ENCODE results near the gene GPC1. TPM values are rescaled to one million over a fixed set of nuclear protein-coding genes. Genes with fewer than 3 reads are reported as not detected.

GPC1 gene
- total and polyA plus RNA-seq, 2 experiments from 2014 or later: 57.8 to 80.9 TPM

DNA sequence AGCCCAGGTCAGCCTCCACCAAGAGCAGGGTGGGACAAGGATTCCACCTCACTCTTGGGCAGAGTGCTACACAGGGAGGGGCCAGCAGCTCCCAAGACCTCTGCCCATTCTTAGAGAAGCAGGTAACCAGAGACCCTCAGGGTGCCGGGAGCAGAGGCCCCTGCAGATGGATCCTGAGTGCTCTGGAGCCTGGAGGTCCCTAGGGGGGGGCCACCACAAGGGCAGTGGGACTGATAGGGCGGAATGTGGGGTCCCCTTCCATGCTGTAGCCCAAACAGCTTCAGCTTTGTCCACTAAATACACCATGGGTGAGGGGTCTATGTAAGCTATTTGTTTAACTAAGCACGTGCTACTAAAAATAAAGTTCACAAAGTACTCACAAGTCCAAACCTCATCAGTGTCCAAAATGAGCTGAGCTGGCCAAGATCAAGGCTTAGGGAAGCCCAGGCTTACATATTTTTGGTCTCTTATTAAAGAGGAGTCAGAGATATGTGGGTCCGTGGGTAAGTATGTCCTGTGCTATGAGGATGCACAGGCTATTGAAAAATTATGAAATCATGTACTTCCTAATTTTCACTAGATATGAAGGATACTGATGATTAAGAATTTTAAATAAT lies 21.5 kb upstream of the GPC1 start:
- Histone ChIP-seq H3K27me3 (no peaks in the 10 kb centered on the region), H3K9me3 (ENCODE audit: low read depth) (no peaks in the 10 kb centered on the region), H3K4me1 (ENCODE audit: low read depth) (no peaks in the 10 kb centered on the region), H3K27ac (no peak overlapping the region), H3K36me3 (no peaks in the 10 kb centered on the region), H3K4me3 (no peak overlapping the region)
- TF ChIP-seq CTCF (IDR thresholded peaks at IDR 0.05; ENCODE audit: low read depth, low read length): no peak
- no peak for DNase-seq (ENCODE audit: low read depth in 1 of 2, low spot score in 1 of 2)

GRCh38 chr2:240416821-240417220 lies 18.6 kb upstream of the GPC1 start:
- TF ChIP-seq CTCF (IDR thresholded peaks at IDR 0.05; ENCODE audit: low read depth, low read length): no peak
- H3K27ac ChIP-seq: no peak overlapping the region
- no peaks in the 10 kb centered on the region for H3K9me3 ChIP-seq (ENCODE audit: low read depth)
- H3K4me1 ChIP-seq (ENCODE audit: low read depth): no peaks in the 10 kb centered on the region
- H3K27me3 ChIP-seq: no peaks in the 10 kb centered on the region
- H3K36me3 ChIP-seq: no peaks in the 10 kb centered on the region
- no peak overlapping the region for H3K4me3 ChIP-seq
- DNase-seq (ENCODE audit: low read depth in 1 of 2, low spot score in 1 of 2): no peak

GRCh38 chr2:240418311-240418710 lies 17.2 kb upstream of the GPC1 start:
- H3K4me1 ChIP-seq (ENCODE audit: low read depth): no peaks in the 10 kb centered on the region
- no peaks in the 10 kb centered on the region for H3K27me3 ChIP-seq
- no peaks in the 10 kb centered on the region for H3K9me3 ChIP-seq (ENCODE audit: low read depth)
- H3K36me3 ChIP-seq: no peaks in the 10 kb centered on the region
- H3K4me3 ChIP-seq: no peak overlapping the region
- H3K27ac ChIP-seq: no peak overlapping the region
- TF ChIP-seq CTCF (IDR thresholded peaks at IDR 0.05; ENCODE audit: low read depth, low read length): no peak
- DNase-seq (ENCODE audit: low read depth in 1 of 2, low spot score in 1 of 2): no peak

- TF ChIP-seq CTCF (IDR thresholded peaks at IDR 0.05; ENCODE audit: low read depth, low read length): no peak
- DNase-seq (ENCODE audit: low read depth in 1 of 2, low spot score in 1 of 2): no peak
- H3K36me3 ChIP-seq: no peaks in the 10 kb centered on the region
- no peak overlapping the region for H3K27ac ChIP-seq
- no peaks in the 10 kb centered on the region for H3K27me3 ChIP-seq
- H3K9me3 ChIP-seq (ENCODE audit: low read depth): no peaks in the 10 kb centered on the region
- no peaks in the 10 kb centered on the region for H3K4me1 ChIP-seq (ENCODE audit: low read depth)
- H3K4me3 ChIP-seq: no peak overlapping the region
Observed at GRCh38 chr2:240419271-240419670, 16.2 kb upstream of the GPC1 start.

DNA sequence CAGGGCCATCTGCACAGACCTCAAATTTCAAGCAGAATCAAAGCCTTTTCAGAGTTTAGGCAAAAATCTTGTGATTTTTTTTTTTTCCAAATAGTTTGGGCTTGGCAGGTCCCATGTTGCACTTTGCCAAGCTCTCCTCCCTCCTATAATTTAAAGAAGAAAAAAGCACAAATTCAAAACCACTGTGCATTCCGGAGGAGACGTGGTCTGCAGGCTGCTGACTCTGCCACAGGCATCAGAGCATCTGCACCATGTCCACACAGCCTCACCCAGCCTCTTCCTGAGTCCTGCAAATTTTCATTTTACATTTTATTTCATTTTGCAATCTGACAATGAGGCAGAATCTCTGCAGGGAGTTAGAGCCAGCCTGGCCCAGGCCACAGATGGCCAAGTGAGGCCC lies 15.7 kb upstream of the GPC1 start:
- no peak overlapping the region for H3K4me3 ChIP-seq
- H3K27me3 ChIP-seq: no peaks in the 10 kb centered on the region
- TF ChIP-seq CTCF (IDR thresholded peaks at IDR 0.05; ENCODE audit: low read depth, low read length): no peak
- DNase-seq (ENCODE audit: low read depth in 1 of 2, low spot score in 1 of 2): no peak
- no peak overlapping the region for H3K27ac ChIP-seq
- no peaks in the 10 kb centered on the region for H3K9me3 ChIP-seq (ENCODE audit: low read depth)
- no peaks in the 10 kb centered on the region for H3K4me1 ChIP-seq (ENCODE audit: low read depth)
- H3K36me3 ChIP-seq: no peaks in the 10 kb centered on the region
